HuH-7 (cell line): ENCODE data around the gene PLCH1.

ENCODE experiments used
- DNase-seq: peaks from one replicate; pipeline ENCODE4 v3.0.0; 2011; ENCODE audit warnings: low spot score

PLCH1 gene

GRCh38 chr3:155481591-155481990 lies 263.3 kb downstream of the PLCH1 start:
- DNase-seq, result no peak

- no peak for DNase-seq
Observed at GRCh38 chr3:155481089-155481488, 263.8 kb downstream of the PLCH1 start.

GRCh38 chr3:155465664-155466063 lies 279.2 kb downstream of the PLCH1 start:
- no peak for DNase-seq

- DNase-seq, result no peak
Observed at GRCh38 chr3:155462672-155463071, 282.2 kb downstream of the PLCH1 start.

- no peak for DNase-seq
Observed at GRCh38 chr3:155457591-155457990, 287.3 kb downstream of the PLCH1 start.

- DNase-seq, result no peak
Observed at GRCh38 chr3:155455765-155456164, 289.1 kb downstream of the PLCH1 start.

- DNase-seq, result no peak
Observed at GRCh38 chr3:155453512-155453911, 291.4 kb downstream of the PLCH1 start.

GRCh38 chr3:155449613-155450267 lies 295.1 kb downstream of the PLCH1 start:
- DNase-seq, result no peak

GRCh38 chr3:155448531-155448930 lies 296.3 kb downstream of the PLCH1 start:
- DNase-seq, result no peak

- DNase-seq, result no peak
Observed at GRCh38 chr3:155446366-155446765, 298.5 kb downstream of the PLCH1 start.

GRCh38 chr3:155444771-155445170 lies 300.1 kb downstream of the PLCH1 start:
- DNase-seq, result no peak

- no peak for DNase-seq
Observed at GRCh38 chr3:155443815-155444214, 301.1 kb downstream of the PLCH1 start.

- DNase-seq, result no peak
Observed at GRCh38 chr3:155442072-155442471, 302.8 kb downstream of the PLCH1 start.

- no peak for DNase-seq
Observed at GRCh38 chr3:155441506-155441905, 303.4 kb downstream of the PLCH1 start.

GRCh38 chr3:155441026-155441425 lies 303.8 kb downstream of the PLCH1 start:
- no peak for DNase-seq

- no peak for DNase-seq
Observed at GRCh38 chr3:155435821-155436220, 309.1 kb downstream of the PLCH1 start.

- DNase-seq, result no peak
Observed at GRCh38 chr3:155431856-155432570, 312.9 kb downstream of the PLCH1 start.

GRCh38 chr3:155428563-155428962 lies 316.3 kb downstream of the PLCH1 start:
- DNase-seq, result no peak

GRCh38 chr3:155426524-155427230 lies 318.2 kb downstream of the PLCH1 start:
- DNase-seq, result no peak

GRCh38 chr3:155425396-155425795 lies 319.5 kb downstream of the PLCH1 start:
- DNase-seq, result no peak

GRCh38 chr3:155424323-155424710 lies 320.6 kb downstream of the PLCH1 start:
- DNase-seq, result no peak

GRCh38 chr3:155423526-155424322 lies 321.1 kb downstream of the PLCH1 start:
- no peak for DNase-seq
